ENCODE data around the gene TIGD3.

DNA sequence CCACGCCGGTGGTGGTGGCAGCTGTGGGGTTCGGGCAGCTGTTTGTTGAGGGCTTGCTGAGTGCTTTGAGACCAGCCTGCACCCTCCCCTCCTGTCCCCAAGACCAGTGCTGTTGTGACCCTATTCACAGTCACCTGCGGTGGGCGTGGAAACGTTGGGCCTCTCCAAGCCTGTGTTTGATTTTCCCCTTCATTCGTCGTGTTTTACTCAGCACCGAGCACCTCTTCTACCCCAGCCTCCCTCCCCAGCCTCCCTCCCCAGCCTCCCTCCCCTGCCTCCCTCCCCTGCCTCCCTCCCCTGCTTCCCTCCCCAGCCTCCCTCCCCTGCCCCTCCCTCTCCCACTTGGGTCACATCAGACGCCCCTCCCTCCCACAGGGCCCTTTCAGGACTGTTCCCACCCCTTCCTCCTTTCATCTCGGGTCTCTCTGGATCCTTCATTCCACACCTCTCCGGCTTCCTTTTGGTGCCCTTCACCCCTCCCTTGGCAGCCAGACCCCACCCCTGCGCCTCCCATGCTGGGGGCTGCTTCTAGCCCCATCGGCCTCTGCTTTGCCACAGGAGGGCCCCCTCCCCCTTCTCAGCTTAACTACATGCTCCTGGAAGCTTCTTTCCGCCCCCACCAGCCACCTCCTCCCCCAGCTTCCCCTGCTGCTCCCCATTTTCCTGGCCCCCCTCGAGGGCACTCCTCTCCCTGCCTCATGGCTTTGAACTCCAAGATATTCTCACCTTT is 46.7 kb downstream of the TIGD3 start:
- no peak for TF ChIP-seq USF2 (IDR thresholded peaks at IDR 0.05; ENCODE audit: low read length)
- no peak for TF ChIP-seq HDAC2 (IDR thresholded peaks at IDR 0.05; ENCODE audit: borderline replicate concordance in 1 of 2, low read depth in 2 of 2, low read length in 2 of 2)
- TF ChIP-seq YY1 (IDR thresholded peaks at IDR 0.05; ENCODE audit: low read depth, low read length) = no peak
- TF ChIP-seq SRF (IDR thresholded peaks at IDR 0.05; ENCODE audit: low read depth, low read length) = no peak

Measured in H1 (cell line).